ENCODE data around the gene GALNT3.
A peak's percentile ranks its signal among the peaks of the same experiment; 100 is the strongest.

GRCh38 chr2:165778653-165779451 lies 15.2 kb downstream of the GALNT3 start:
- peak; percentile 46 for TF ChIP-seq CTCF (tag by site-specific recombination; IDR thresholded peaks at IDR 0.05)
- TF ChIP-seq ZNF274 (IDR thresholded peaks at IDR 0.05; ENCODE audit: low read length), result no peak
- no peak for TF ChIP-seq ZNF274 (tag by site-specific recombination; IDR thresholded peaks at IDR 0.05; ENCODE audit: borderline replicate concordance)
- no peak for TF ChIP-seq ZNF585B (tag by site-specific recombination; IDR thresholded peaks at IDR 0.05)
- no peak for TF ChIP-seq ZNF776 (tag by site-specific recombination; IDR thresholded peaks at IDR 0.05; ENCODE audit: borderline replicate concordance)
- no peak for TF ChIP-seq ZNF398 (tag by site-specific recombination; IDR thresholded peaks at IDR 0.05)
- TF ChIP-seq ZNF792 (tag by site-specific recombination; IDR thresholded peaks at IDR 0.05), result no peak
- TF ChIP-seq ZNF692 (tag by site-specific recombination; IDR thresholded peaks at IDR 0.05), result no peak
